Stimulated activated CD8-positive, alpha-beta memory T cell treated with anti-CD3 and anti-CD28 coated beads, Interleukin-4, amount 100 ng/mL, for 48 hours (primary cell): ENCODE measurements around the gene KDM3A.

Experiments
- DNase-seq: peaks from one replicate; pipeline ENCODE4 v3.0.0-alpha.2; 2020

KDM3A gene

GRCh38 chr2:86440631-86441391 lies at the start of gene KDM3A:
Gene KDM3A (plus strand): TSS chr2:86441371. CDS start chr2:86442048, 677 bp downstream.
- DNase-seq = peak; percentile 99

- DNase-seq = no peak
Measured at GRCh38 chr2:86392873-86393518, 48.2 kb upstream of the KDM3A start.

GRCh38 chr2:86393521-86394491 lies 47.4 kb upstream of the KDM3A start:
- DNase-seq = no peak

GRCh38 chr2:86396291-86396785 lies 44.8 kb upstream of the KDM3A start:
- no peak for DNase-seq

- DNase-seq = no peak
Measured at GRCh38 chr2:86397986-86398385, 43.2 kb upstream of the KDM3A start.

- no peak for DNase-seq
Measured at GRCh38 chr2:86398500-86399474, 42.4 kb upstream of the KDM3A start.

GRCh38 chr2:86400321-86400720 lies 40.9 kb upstream of the KDM3A start:
- DNase-seq = no peak

GRCh38 chr2:86410581-86410980 lies 30.6 kb upstream of the KDM3A start:
- DNase-seq = no peak

- no peak for DNase-seq
Measured at GRCh38 chr2:86411396-86411795, 29.8 kb upstream of the KDM3A start.

GRCh38 chr2:86412007-86412406 lies 29.2 kb upstream of the KDM3A start:
- no peak for DNase-seq

GRCh38 chr2:86413296-86414094 lies 27.7 kb upstream of the KDM3A start:
- no peak for DNase-seq

GRCh38 chr2:86414996-86415395 lies 26.2 kb upstream of the KDM3A start:
- DNase-seq = no peak

- DNase-seq = no peak
Measured at GRCh38 chr2:86416146-86416545, 25.0 kb upstream of the KDM3A start.

GRCh38 chr2:86417961-86418360 lies 23.2 kb upstream of the KDM3A start:
- DNase-seq = no peak

- DNase-seq = no peak
Measured at GRCh38 chr2:86420913-86421312, 20.3 kb upstream of the KDM3A start.

GRCh38 chr2:86426271-86426670 lies 14.9 kb upstream of the KDM3A start:
- no peak for DNase-seq

GRCh38 chr2:86429335-86429734 lies 11.8 kb upstream of the KDM3A start:
- no peak for DNase-seq

- no peak for DNase-seq
Measured at GRCh38 chr2:86430368-86430767, 10.8 kb upstream of the KDM3A start.

GRCh38 chr2:86433137-86433536 lies 8.0 kb upstream of the KDM3A start:
- no peak for DNase-seq

- DNase-seq = no peak
Measured at GRCh38 chr2:86434290-86434689, 6.9 kb upstream of the KDM3A start.

GRCh38 chr2:86435531-86435930 lies 5.6 kb upstream of the KDM3A start:
- no peak for DNase-seq
